GM23338 (cell line): Measurements from ENCODE around the gene RALBP1. TPM values are rescaled to one million over a fixed set of nuclear protein-coding genes. Genes with fewer than 3 reads are reported as not detected.

Experiments
- ATAC-seq: fragments of 200-7000 bp; cut with Tn5 transposase; 3 replicates; pipeline ENCODE4 v1.9.1; 2020
- DNase-seq: peaks from one replicate; pipeline ENCODE4 v3.0.0-alpha.2; 2015; ENCODE audit warnings: low spot score
- H2AFZ ChIP-seq: fragments of 200-600 bp; sonication (generic); 2 replicates; pipeline ENCODE4 v1.8.0; 2016; ENCODE audit warnings: antibody characterized with exemption, mild to moderate bottlenecking, moderate library complexity
- H3F3A ChIP-seq: fragments of 200-600 bp; sonication (generic); replicated peaks from 2 replicates; pipeline ENCODE4 v1.8.0; 2017; ENCODE audit warnings: antibody characterized with exemption, mixed run types, low read depth
- H3K27ac ChIP-seq: fragments of 200-600 bp; sonication (generic); 2 replicates; pipeline ENCODE4 v1.6.1; 2016; ENCODE audit warnings: low read depth
- H3K27me3 ChIP-seq: fragments of 200-600 bp; sonication (generic); 2 replicates; pipeline ENCODE4 v1.8.0; 2016; ENCODE audit warnings: mild to moderate bottlenecking, mixed run types, moderate library complexity; ENCODE audit not compliant: insufficient read depth
- H3K36me3 ChIP-seq: fragments of 200-600 bp; sonication (generic); 2 replicates; pipeline ENCODE4 v1.8.0; 2016; ENCODE audit warnings: mild to moderate bottlenecking; ENCODE audit not compliant: insufficient read depth
- H3K4me1 ChIP-seq: fragments of 200-600 bp; sonication (generic); 2 replicates; pipeline ENCODE4 v1.8.0; 2016; ENCODE audit warnings: mild to moderate bottlenecking, moderate library complexity; ENCODE audit not compliant: insufficient read depth
- H3K4me2 ChIP-seq: fragments of 200-600 bp; sonication (generic); 2 replicates; pipeline ENCODE4 v1.7.1; 2017; ENCODE audit warnings: mixed run types
- H3K4me3 ChIP-seq: fragments of 200-600 bp; sonication (generic); 2 replicates; pipeline ENCODE4 v1.6.1; 2016; ENCODE audit warnings: mixed run types
- H3K79me2 ChIP-seq: fragments of 200-600 bp; sonication (generic); replicated peaks from 2 replicates; pipeline ENCODE4 v1.8.0; 2017; ENCODE audit warnings: mild to moderate bottlenecking; ENCODE audit not compliant: insufficient read depth
- H3K9me2 ChIP-seq: fragments of 200-600 bp; sonication (generic); 2 replicates; pipeline ENCODE4 v1.8.0; 2017; ENCODE audit not compliant: insufficient read depth
- H4K20me1 ChIP-seq: fragments of 200-600 bp; sonication (generic); replicated peaks from 2 replicates; pipeline ENCODE4 v1.8.0; 2017; ENCODE audit warnings: mild to moderate bottlenecking; ENCODE audit not compliant: insufficient read depth
- H3K27ac Mint-ChIP-seq: 2 replicates; pipeline ENCODE4 v1.8.0; 2020; ENCODE audit warnings: inconsistent platforms, mild to moderate bottlenecking, moderate library complexity, mixed read lengths
- H3K27me3 Mint-ChIP-seq: 3 replicates; pipeline ENCODE4 v1.8.0; 2022; ENCODE audit warnings: low read depth, mild to moderate bottlenecking, moderate library complexity, mixed read lengths, inconsistent platforms; ENCODE audit not compliant: insufficient read depth, poor library complexity
- H3K36me3 Mint-ChIP-seq: 3 replicates; pipeline ENCODE4 v1.8.0; 2021; ENCODE audit warnings: low read depth, mild to moderate bottlenecking, inconsistent platforms, moderate library complexity, mixed read lengths
- H3K4me1 Mint-ChIP-seq: 3 replicates; pipeline ENCODE4 v1.8.0; 2020; ENCODE audit warnings: mild to moderate bottlenecking, inconsistent platforms, mixed read lengths
- H3K4me3 Mint-ChIP-seq: 3 replicates; pipeline ENCODE4 v1.8.0; 2021; ENCODE audit warnings: moderate library complexity, mild to moderate bottlenecking, inconsistent platforms, mixed read lengths
- H3K9me3 Mint-ChIP-seq: 3 replicates; pipeline ENCODE4 v1.8.0; 2020; ENCODE audit warnings: moderate library complexity, mild to moderate bottlenecking, inconsistent platforms, mixed read lengths
- CREB1 ChIP-seq: fragments of 250-450 bp; sonication (Bioruptor Pico); IDR thresholded peaks from 2 replicates; pipeline ENCODE4 v1.5.0; 2020; ENCODE audit warnings: low read depth, mild to moderate bottlenecking, moderate library complexity
- EZH2 ChIP-seq: fragments of 200-600 bp; sonication (generic); IDR thresholded peaks from one replicate; pipeline ENCODE4 v1.8.0; 2017; ENCODE audit warnings: antibody characterized with exemption, mild to moderate bottlenecking, low read depth; ENCODE audit not compliant: unreplicated experiment
- EZH2phosphoT487 ChIP-seq: fragments of 200-600 bp; sonication (generic); IDR thresholded peaks from one replicate; pipeline ENCODE4 v1.8.1; 2018; ENCODE audit warnings: antibody characterized with exemption; ENCODE audit not compliant: unreplicated experiment
- JUNB ChIP-seq: IDR thresholded peaks from one replicate; pipeline ENCODE4 v1.6.1; 2016; ENCODE audit warnings: antibody characterized with exemption; ENCODE audit not compliant: unreplicated experiment
- NANOG ChIP-seq: IDR thresholded peaks from 2 replicates; pipeline ENCODE4 v1.6.1; 2016; ENCODE audit warnings: antibody characterized with exemption, borderline replicate concordance
- POLR2AphosphoS5 ChIP-seq: IDR thresholded peaks from 2 replicates; pipeline ENCODE4 v1.6.1; 2016; ENCODE audit warnings: antibody characterized with exemption, low read depth
- STAT1 ChIP-seq: IDR thresholded peaks from one replicate; pipeline ENCODE4 v1.6.1; 2016; ENCODE audit warnings: antibody characterized with exemption; ENCODE audit not compliant: unreplicated experiment
- ZNF114 ChIP-seq: fragments of 250-450 bp; sonication (Bioruptor Pico); IDR thresholded peaks from 2 replicates; pipeline ENCODE4 v1.5.0; 2020; ENCODE audit warnings: mild to moderate bottlenecking, moderate library complexity
- ZNF331 ChIP-seq: fragments of 250-450 bp; sonication (Bioruptor Pico); IDR thresholded peaks from 2 replicates; pipeline ENCODE4 v1.5.0; 2020; ENCODE audit warnings: low read depth, mild to moderate bottlenecking, moderate library complexity
- polyA plus RNA-seq: library from polyadenylated mRNA; unstranded; fragments of >200 nt; fragmentation: Nextera tagmentation; extraction: Ambion mirVana; gene quantifications from 2 replicates; pipeline ENCODE4 v1.2.1, GENCODE V29; 2016
- total RNA-seq: library from RNA; depleted of rRNA; stranded (reverse); fragments of >200 nt; shearing (Covaris generic); gene quantifications from 2 replicates; pipeline ENCODE4 v1.2.3, GENCODE V29; 2014
- TF ChIP-seq, protein P1 (sequence below): IDR thresholded peaks from 2 replicates; pipeline ENCODE4 v1.6.1; 2016; ENCODE audit warnings: antibody characterized with exemption
- TF ChIP-seq, protein P2 (sequence below), 2 experiments: fragments of 200-600 bp in 1 of 2; sonication (generic) in 1 of 2; conservative IDR thresholded peaks; 2 replicates each; pipeline versions ENCODE4 v1.5.1 to v1.6.1; 2016 to 2017; ENCODE audit warnings: antibody characterized with exemption in 2 of 2, low read depth in 2 of 2, mild to moderate bottlenecking in 2 of 2, moderate library complexity in 1 of 2
- TF ChIP-seq, protein P3 (sequence below): IDR thresholded peaks from one replicate; pipeline ENCODE4 v1.6.1; 2018; ENCODE audit warnings: antibody characterized with exemption; ENCODE audit not compliant: unreplicated experiment
- TF ChIP-seq, protein P4 (sequence below): fragments of 250-450 bp; sonication (Bioruptor Pico); IDR thresholded peaks from 2 replicates; pipeline ENCODE4 v1.5.0; 2020; ENCODE audit warnings: mild to moderate bottlenecking, moderate library complexity

Gene RALBP1
- total and polyA plus RNA-seq, 2 experiments from 2014 or later, result 80.9 to 103 TPM

DNA sequence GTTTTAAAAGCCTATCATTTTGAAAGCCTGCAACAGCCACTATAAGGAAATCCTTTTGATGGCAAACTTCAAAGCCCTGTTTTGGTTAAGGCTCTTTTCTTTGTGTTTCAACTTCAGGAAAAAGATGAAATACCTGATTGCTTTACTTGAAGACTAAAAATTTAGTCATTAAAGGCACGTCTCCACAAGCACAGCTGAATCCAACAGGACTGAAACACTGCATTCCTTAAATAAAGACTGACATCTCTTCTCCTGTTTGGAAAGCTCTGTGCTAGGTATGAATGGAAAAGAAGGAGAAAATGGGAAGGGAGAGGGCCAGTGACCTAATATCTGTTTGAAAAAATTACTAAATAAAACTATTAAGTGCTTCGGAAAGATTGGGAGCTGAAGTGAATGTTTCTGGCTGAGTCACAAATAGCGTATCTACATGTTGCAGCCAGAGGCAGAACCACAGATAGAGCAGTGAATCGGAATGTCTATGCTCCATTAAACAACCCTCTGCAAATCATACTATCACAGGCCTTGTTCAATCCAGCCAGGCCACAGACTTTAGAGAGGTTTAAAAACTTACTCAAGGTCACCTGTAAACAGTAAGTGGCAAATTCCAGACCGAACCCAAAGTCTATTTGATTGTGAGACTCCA lies 21.1 kb upstream of the RALBP1 start:
- TF ChIP-seq NANOG, result no peak
- no peak for TF ChIP-seq POLR2AphosphoS5
- TF ChIP-seq STAT1, result no peak
- TF ChIP-seq EZH2phosphoT487, result no peak
- no peak for TF ChIP-seq EZH2
- TF ChIP-seq, protein P1, sequence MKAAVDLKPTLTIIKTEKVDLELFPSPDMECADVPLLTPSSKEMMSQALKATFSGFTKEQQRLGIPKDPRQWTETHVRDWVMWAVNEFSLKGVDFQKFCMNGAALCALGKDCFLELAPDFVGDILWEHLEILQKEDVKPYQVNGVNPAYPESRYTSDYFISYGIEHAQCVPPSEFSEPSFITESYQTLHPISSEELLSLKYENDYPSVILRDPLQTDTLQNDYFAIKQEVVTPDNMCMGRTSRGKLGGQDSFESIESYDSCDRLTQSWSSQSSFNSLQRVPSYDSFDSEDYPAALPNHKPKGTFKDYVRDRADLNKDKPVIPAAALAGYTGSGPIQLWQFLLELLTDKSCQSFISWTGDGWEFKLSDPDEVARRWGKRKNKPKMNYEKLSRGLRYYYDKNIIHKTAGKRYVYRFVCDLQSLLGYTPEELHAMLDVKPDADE, result no peak
- TF ChIP-seq ZNF114 (CRISPR knock-in tag), result no peak
- TF ChIP-seq, protein P2, sequence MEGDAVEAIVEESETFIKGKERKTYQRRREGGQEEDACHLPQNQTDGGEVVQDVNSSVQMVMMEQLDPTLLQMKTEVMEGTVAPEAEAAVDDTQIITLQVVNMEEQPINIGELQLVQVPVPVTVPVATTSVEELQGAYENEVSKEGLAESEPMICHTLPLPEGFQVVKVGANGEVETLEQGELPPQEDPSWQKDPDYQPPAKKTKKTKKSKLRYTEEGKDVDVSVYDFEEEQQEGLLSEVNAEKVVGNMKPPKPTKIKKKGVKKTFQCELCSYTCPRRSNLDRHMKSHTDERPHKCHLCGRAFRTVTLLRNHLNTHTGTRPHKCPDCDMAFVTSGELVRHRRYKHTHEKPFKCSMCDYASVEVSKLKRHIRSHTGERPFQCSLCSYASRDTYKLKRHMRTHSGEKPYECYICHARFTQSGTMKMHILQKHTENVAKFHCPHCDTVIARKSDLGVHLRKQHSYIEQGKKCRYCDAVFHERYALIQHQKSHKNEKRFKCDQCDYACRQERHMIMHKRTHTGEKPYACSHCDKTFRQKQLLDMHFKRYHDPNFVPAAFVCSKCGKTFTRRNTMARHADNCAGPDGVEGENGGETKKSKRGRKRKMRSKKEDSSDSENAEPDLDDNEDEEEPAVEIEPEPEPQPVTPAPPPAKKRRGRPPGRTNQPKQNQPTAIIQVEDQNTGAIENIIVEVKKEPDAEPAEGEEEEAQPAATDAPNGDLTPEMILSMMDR (conservative IDR thresholded peaks at IDR 0.05; ENCODE audit: low read depth in 2 of 2), result no peak
- TF ChIP-seq, protein P3, sequence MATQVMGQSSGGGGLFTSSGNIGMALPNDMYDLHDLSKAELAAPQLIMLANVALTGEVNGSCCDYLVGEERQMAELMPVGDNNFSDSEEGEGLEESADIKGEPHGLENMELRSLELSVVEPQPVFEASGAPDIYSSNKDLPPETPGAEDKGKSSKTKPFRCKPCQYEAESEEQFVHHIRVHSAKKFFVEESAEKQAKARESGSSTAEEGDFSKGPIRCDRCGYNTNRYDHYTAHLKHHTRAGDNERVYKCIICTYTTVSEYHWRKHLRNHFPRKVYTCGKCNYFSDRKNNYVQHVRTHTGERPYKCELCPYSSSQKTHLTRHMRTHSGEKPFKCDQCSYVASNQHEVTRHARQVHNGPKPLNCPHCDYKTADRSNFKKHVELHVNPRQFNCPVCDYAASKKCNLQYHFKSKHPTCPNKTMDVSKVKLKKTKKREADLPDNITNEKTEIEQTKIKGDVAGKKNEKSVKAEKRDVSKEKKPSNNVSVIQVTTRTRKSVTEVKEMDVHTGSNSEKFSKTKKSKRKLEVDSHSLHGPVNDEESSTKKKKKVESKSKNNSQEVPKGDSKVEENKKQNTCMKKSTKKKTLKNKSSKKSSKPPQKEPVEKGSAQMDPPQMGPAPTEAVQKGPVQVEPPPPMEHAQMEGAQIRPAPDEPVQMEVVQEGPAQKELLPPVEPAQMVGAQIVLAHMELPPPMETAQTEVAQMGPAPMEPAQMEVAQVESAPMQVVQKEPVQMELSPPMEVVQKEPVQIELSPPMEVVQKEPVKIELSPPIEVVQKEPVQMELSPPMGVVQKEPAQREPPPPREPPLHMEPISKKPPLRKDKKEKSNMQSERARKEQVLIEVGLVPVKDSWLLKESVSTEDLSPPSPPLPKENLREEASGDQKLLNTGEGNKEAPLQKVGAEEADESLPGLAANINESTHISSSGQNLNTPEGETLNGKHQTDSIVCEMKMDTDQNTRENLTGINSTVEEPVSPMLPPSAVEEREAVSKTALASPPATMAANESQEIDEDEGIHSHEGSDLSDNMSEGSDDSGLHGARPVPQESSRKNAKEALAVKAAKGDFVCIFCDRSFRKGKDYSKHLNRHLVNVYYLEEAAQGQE, result no peak
- no peak for TF ChIP-seq JUNB
- TF ChIP-seq ZNF331 (CRISPR knock-in tag), result no peak
- no peak for TF ChIP-seq CREB1
- TF ChIP-seq, protein P4, sequence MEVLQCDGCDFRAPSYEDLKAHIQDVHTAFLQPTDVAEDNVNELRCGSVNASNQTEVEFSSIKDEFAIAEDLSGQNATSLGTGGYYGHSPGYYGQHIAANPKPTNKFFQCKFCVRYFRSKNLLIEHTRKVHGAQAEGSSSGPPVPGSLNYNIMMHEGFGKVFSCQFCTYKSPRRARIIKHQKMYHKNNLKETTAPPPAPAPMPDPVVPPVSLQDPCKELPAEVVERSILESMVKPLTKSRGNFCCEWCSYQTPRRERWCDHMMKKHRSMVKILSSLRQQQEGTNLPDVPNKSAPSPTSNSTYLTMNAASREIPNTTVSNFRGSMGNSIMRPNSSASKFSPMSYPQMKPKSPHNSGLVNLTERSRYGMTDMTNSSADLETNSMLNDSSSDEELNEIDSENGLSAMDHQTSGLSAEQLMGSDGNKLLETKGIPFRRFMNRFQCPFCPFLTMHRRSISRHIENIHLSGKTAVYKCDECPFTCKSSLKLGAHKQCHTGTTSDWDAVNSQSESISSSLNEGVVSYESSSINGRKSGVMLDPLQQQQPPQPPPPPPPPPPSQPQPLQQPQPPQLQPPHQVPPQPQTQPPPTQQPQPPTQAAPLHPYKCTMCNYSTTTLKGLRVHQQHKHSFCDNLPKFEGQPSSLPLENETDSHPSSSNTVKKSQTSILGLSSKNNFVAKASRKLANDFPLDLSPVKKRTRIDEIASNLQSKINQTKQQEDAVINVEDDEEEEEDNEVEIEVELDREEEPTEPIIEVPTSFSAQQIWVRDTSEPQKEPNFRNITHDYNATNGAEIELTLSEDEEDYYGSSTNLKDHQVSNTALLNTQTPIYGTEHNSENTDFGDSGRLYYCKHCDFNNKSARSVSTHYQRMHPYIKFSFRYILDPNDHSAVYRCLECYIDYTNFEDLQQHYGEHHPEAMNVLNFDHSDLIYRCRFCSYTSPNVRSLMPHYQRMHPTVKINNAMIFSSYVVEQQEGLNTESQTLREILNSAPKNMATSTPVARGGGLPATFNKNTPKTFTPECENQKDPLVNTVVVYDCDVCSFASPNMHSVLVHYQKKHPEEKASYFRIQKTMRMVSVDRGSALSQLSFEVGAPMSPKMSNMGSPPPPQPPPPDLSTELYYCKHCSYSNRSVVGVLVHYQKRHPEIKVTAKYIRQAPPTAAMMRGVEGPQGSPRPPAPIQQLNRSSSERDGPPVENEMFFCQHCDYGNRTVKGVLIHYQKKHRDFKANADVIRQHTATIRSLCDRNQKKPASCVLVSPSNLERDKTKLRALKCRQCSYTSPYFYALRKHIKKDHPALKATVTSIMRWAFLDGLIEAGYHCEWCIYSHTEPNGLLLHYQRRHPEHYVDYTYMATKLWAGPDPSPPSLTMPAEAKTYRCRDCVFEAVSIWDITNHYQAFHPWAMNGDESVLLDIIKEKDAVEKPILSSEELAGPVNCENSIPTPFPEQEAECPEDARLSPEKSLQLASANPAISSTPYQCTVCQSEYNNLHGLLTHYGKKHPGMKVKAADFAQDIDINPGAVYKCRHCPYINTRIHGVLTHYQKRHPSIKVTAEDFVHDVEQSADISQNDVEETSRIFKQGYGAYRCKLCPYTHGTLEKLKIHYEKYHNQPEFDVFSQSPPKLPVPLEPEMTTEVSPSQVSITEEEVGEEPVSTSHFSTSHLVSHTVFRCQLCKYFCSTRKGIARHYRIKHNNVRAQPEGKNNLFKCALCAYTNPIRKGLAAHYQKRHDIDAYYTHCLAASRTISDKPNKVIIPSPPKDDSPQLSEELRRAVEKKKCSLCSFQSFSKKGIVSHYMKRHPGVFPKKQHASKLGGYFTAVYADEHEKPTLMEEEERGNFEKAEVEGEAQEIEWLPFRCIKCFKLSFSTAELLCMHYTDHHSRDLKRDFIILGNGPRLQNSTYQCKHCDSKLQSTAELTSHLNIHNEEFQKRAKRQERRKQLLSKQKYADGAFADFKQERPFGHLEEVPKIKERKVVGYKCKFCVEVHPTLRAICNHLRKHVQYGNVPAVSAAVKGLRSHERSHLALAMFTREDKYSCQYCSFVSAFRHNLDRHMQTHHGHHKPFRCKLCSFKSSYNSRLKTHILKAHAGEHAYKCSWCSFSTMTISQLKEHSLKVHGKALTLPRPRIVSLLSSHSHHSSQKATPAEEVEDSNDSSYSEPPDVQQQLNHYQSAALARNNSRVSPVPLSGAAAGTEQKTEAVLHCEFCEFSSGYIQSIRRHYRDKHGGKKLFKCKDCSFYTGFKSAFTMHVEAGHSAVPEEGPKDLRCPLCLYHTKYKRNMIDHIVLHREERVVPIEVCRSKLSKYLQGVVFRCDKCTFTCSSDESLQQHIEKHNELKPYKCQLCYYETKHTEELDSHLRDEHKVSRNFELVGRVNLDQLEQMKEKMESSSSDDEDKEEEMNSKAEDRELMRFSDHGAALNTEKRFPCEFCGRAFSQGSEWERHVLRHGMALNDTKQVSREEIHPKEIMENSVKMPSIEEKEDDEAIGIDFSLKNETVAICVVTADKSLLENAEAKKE, result no peak
- H3K4me2 ChIP-seq, result no peak overlapping the region
- 0 out of 2 replicates have a peak, but pooled peaks cover 5% of the 10 kb centered on the region for H3K9me2 ChIP-seq
- Mint-ChIP-seq H3K4me3 (no peak overlapping the region), H3K27me3 (no peaks in the 10 kb centered on the region), H3K27ac (no peak overlapping the region), H3K9me3 (peaks cover 11% of the 10 kb centered on the region), H3K4me1 (no peaks in the 10 kb centered on the region; the same call in 1 of the 3 replicates), H3K36me3 (peaks cover 6% of the 10 kb centered on the region; the same call in 1 of the 3 replicates)
- no peaks in the 10 kb centered on the region for H3K79me2 ChIP-seq
- H4K20me1 ChIP-seq, result no peaks in the 10 kb centered on the region
- H3K4me1 ChIP-seq, result no peaks in the 10 kb centered on the region
- H3F3A ChIP-seq, result no peaks in the 10 kb centered on the region; the same call in 1 of the 2 replicates
- no peaks in the 10 kb centered on the region for H3K36me3 ChIP-seq
- ATAC-seq (no peak), DNase-seq (no peak)
- peak overlapping the region; percentile 3 for H2AFZ ChIP-seq
- H3K27ac ChIP-seq, result no peak overlapping the region
- H3K4me3 ChIP-seq, result no peak overlapping the region
- no peaks in the 10 kb centered on the region for H3K27me3 ChIP-seq
